AG10803 (cell line): ENCODE data around the gene ARHGDIA.

Experiments used
- DNase-seq: peaks from one replicate; pipeline ENCODE4 v3.0.0; 2010; ENCODE audit warnings: low read depth
- H3K4me3 ChIP-seq: 2 replicates; pipeline ENCODE4 v1.5.1; 2011; ENCODE audit warnings: mild to moderate bottlenecking, low read length, control low read depth
- TF ChIP-seq, protein P1 (sequence below): conservative IDR thresholded peaks from 2 replicates; pipeline ENCODE4 v1.5.1; 2011; ENCODE audit warnings: mild to moderate bottlenecking, low read length, control low read depth, inconsistent platforms

The ARHGDIA gene

DNA sequence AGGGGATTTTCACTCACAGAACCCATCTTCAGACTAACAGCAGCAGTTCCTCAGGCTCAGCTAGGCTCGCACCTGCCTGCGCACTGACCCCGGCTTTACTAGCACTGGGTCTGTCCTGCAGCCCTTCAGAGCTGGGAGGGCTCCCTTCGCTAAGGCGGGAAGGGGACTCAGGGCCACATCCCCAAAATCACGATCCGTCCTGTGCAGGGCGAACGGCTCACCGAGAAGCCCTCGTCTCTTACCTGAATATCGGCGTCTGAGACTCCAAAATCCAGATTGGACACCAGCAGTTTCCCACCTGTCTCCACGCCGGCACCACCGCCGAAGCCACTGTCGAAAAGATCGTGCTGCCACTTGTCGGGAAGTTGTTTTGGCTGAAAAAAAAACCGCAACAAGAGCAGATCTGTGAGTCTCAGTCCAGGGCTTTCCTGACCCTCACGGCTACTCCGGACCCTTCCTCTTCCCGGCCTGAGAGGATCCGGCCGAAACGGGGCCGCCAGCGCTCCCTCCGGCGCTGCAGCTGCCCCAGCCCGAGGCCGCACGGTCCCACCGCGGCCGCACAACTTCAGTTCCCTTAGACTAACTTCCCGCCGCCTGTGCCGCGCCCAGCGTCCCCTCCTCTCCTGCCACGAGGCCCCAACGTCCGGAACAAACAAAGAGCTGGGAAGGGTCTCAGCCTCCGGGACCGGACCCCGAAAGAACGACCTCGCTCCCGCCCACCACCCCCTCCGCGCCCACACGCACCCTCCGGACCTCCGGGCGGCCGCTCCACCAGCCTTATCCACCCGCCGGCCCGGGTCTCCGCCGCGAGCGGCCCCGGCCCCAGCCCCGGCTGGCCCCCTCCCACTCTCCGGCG is 19.5 kb upstream of the ARHGDIA start:
- peak overlapping the region; percentile 75 for H3K4me3 ChIP-seq
- TF ChIP-seq, protein P1, sequence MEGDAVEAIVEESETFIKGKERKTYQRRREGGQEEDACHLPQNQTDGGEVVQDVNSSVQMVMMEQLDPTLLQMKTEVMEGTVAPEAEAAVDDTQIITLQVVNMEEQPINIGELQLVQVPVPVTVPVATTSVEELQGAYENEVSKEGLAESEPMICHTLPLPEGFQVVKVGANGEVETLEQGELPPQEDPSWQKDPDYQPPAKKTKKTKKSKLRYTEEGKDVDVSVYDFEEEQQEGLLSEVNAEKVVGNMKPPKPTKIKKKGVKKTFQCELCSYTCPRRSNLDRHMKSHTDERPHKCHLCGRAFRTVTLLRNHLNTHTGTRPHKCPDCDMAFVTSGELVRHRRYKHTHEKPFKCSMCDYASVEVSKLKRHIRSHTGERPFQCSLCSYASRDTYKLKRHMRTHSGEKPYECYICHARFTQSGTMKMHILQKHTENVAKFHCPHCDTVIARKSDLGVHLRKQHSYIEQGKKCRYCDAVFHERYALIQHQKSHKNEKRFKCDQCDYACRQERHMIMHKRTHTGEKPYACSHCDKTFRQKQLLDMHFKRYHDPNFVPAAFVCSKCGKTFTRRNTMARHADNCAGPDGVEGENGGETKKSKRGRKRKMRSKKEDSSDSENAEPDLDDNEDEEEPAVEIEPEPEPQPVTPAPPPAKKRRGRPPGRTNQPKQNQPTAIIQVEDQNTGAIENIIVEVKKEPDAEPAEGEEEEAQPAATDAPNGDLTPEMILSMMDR, result no peak
- no peak for DNase-seq

- no peak for DNase-seq
- TF ChIP-seq, protein P1, result no peak
- H3K4me3 ChIP-seq, result peak overlapping the region; percentile 75
Observed at GRCh38 chr17:81889602-81890001, 18.5 kb upstream of the ARHGDIA start.

GRCh38 chr17:81888988-81889595 is 18.0 kb upstream of the ARHGDIA start:
- TF ChIP-seq, protein P1, result no peak
- no peak overlapping the region for H3K4me3 ChIP-seq
- no peak for DNase-seq

DNA sequence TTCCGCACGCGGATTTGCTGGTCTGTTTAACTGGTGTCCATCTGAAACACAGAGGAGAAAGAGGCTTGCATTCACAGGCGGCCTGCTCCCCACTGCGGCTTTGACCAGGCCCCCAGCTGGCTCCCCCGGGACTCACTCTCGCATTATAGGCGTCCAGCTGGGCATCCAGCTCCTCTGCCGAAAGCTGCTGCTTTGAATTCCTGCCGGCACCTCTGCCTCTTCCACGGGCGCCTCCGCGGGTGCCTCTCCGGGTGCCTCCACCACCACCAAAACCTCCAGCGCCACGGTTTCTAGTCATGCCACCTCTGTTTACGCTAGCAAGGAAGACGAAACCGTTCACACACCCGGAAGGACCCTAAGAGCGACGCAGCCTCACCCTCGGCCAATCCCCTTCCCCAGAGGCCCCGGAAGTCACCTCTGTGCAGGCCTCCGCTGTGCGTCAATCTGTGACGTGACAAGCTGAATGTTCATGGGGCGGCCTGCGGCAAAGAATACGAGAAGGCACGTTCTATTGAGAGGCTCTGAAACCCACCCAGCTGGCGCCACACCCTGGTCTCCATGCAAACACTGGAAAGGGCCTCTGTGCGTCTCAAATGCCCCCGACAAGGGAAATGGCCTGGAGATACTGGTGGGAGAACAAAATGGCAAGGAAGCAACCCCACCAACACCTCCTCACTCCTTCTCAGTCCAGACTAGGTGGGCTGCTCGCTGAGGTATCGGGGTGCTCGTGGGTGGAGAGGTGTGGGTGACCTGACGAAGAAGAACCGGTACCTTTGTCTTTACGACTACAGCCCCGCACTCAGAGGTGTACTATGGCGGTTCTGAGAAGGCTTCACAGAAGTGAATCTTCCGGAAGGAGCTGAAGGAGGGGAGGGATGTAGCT is 17.2 kb upstream of the ARHGDIA start:
- no peak overlapping the region for H3K4me3 ChIP-seq
- no peak for DNase-seq
- TF ChIP-seq, protein P1, result no peak

DNA sequence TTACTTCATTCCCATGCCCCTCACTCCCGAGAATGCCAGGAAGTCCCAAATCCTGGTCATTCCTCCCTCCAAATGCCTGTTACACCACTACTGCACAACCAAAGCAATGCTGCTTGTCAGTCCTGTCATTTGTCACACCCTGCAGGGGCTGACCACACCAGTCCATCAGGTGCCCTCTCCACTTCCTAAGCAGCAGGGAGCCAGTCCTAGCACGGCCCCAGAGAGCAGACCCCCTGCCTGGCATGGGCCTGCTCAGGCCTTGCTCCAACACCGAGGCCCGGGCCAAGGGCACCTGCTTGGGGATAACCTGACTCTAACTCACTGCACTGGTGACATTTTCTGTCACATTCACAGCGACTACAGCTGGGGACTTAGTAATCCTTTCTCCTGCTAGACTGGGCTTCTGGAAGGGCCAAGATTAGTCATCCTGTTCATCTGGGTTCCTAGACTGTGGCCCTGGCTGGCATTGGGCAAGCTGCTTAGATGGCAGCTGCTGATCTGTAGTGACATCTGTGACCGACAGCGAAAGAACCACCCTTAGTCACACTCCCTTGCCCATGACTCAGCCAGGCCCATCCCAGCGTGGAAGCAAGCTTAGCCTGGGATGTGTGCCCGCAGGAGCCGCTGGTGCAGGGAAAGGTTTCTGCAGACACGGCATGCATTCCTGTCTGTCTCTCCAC is 14.9 kb upstream of the ARHGDIA start:
- TF ChIP-seq, protein P1, result no peak
- peak; percentile 61 for DNase-seq
- H3K4me3 ChIP-seq, result no peak overlapping the region

DNA sequence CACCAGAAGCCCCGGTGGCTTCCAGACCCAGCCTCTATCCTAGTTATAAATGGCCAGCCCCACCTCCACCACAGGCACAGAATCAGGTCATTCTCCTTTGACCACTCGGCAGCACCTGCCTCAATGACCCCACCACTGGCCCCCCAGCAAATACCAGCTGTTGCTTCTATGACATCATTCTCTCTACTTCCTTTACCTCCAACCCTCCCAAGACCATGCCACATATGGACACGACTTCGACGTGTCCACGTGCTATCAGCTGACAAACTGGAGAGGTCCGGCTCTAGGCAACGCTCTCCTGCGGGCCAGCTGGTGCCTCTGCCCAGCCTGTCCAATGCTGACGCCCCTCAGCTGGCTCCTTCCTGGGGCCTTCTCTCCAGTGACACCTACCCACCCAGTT is 14.3 kb upstream of the ARHGDIA start:
- TF ChIP-seq, protein P1, result no peak
- no peak overlapping the region for H3K4me3 ChIP-seq
- no peak for DNase-seq
